Left cardiac atrium (tissue), 2 donors: ENCODE data around the gene SUV39H2. TPM values are rescaled to one million over a fixed set of nuclear protein-coding genes. Genes with fewer than 3 reads are reported as not detected.

ENCODE experiments used
- total RNA-seq, 2 donors: library from RNA; stranded (reverse); fragmentation: NEBNext Ultra II Directional; extraction: Animal tissue kit (Norgen Biotek cat#: 25700); gene quantifications; one replicate each; pipeline ENCODE4 v1.2.1, GENCODE V29; 2021
- donor health status: DM: no; HTN: yes; CAD: no; lungs with severe emphysema.
- donor health status: DM: yes; HTN: yes; CAD: no.

Gene SUV39H2
- total RNA-seq, 2 donors from 2014 or later = 6.4 to 7.6 TPM

Other genes starting within 250 kb of the SUV39H2 start
- gene FAM107B, start 104.0 kb upstream of the SUV39H2 start, total RNA-seq = 10 to 100 TPM; 15.3 to 17.1 TPM
- 1 to 10 TPM; 1.3 to 1.6 TPM for gene CDNF, start 40.8 kb upstream of the SUV39H2 start, total RNA-seq
- gene HSPA14, start 40.6 kb upstream of the SUV39H2 start, total RNA-seq = 10 to 100 TPM in 1 of 2 donors, 1 to 10 TPM in 1; 7.0 to 10.5 TPM
- gene MSANTD7, start 40.6 kb upstream of the SUV39H2 start, total RNA-seq = 1 to 10 TPM; 5.4 to 6.3 TPM
- gene DCLRE1C, start 75.2 kb downstream of the SUV39H2 start, total RNA-seq = 1 to 10 TPM; 3.9 to 5.4 TPM
- not detected for gene MEIG1, start 80.5 kb downstream of the SUV39H2 start, total RNA-seq
- under 1 TPM; 0.35 to 0.42 TPM for gene OLAH, start 165.1 kb downstream of the SUV39H2 start, total RNA-seq
- under 1 TPM in 1 of 2 donors, not detected in 1; 0.21 TPM for gene ACBD7, start 209.9 kb downstream of the SUV39H2 start, total RNA-seq
- gene RPP38, start 218.5 kb downstream of the SUV39H2 start, total RNA-seq = 1 to 10 TPM; 9.1 to 9.3 TPM